Endodermal cell (in vitro differentiated cells): ENCODE data around the gene BMP8A. TPM values are rescaled to one million over a fixed set of nuclear protein-coding genes. Genes with fewer than 3 reads are reported as not detected.

Experiments used
- DNase-seq: peaks from one replicate; pipeline ENCODE4 v3.0.0-alpha.2; 2017
- H3K27ac ChIP-seq: 2 replicates; pipeline ENCODE4 v1.5.1; 2013; ENCODE audit warnings: mild to moderate bottlenecking, low read depth, low read length, moderate library complexity
- H3K27me3 ChIP-seq: 2 replicates; pipeline ENCODE4 v1.6.1; 2013; ENCODE audit warnings: mild to moderate bottlenecking, low read length, moderate library complexity; ENCODE audit not compliant: insufficient read depth, control insufficient read depth, poor library complexity, severe bottlenecking
- H3K36me3 ChIP-seq: 2 replicates; pipeline ENCODE4 v1.7.0; 2013; ENCODE audit warnings: mild to moderate bottlenecking, low read length, moderate library complexity; ENCODE audit not compliant: control insufficient read depth, insufficient read depth
- H3K4me1 ChIP-seq: one replicate; pipeline ENCODE4 v1.7.0; 2013; ENCODE audit warnings: low read length; ENCODE audit not compliant: control insufficient read depth, insufficient read depth
- H3K4me3 ChIP-seq: 2 replicates; pipeline ENCODE4 v1.5.1; 2013; ENCODE audit warnings: mild to moderate bottlenecking, low read length, moderate library complexity
- H3K9ac ChIP-seq: 2 replicates; pipeline ENCODE4 v1.6.1; 2013; ENCODE audit warnings: mild to moderate bottlenecking, low read length, moderate library complexity; ENCODE audit not compliant: poor library complexity, severe bottlenecking; ENCODE audit errors: extremely low read depth
- H3K9me3 ChIP-seq: 2 replicates; pipeline ENCODE4 v1.6.1; 2013; ENCODE audit warnings: mild to moderate bottlenecking, low read length, moderate library complexity; ENCODE audit not compliant: control insufficient read depth
- H3K27ac Mint-ChIP-seq: 2 replicates; pipeline ENCODE4 v1.8.0; 2020; ENCODE audit warnings: mixed read lengths
- H3K27me3 Mint-ChIP-seq: 2 replicates; pipeline ENCODE4 v1.8.0; 2021; ENCODE audit warnings: mild to moderate bottlenecking, mixed read lengths; ENCODE audit not compliant: insufficient read depth
- H3K36me3 Mint-ChIP-seq: 2 replicates; pipeline ENCODE4 v1.8.0; 2020; ENCODE audit warnings: low read depth, mixed read lengths
- H3K4me1 Mint-ChIP-seq: 2 replicates; pipeline ENCODE4 v1.8.0; 2020; ENCODE audit warnings: mixed read lengths
- H3K4me3 Mint-ChIP-seq: 2 replicates; pipeline ENCODE4 v1.8.0; 2020; ENCODE audit warnings: mild to moderate bottlenecking, moderate library complexity, mixed read lengths
- H3K9me3 Mint-ChIP-seq: 2 replicates; pipeline ENCODE4 v1.8.0; 2020; ENCODE audit warnings: mild to moderate bottlenecking, mixed read lengths
- whole genome bisulfite sequencing, 2 experiments: methylation state at CpG; one replicate each; pipeline versions ENCODE4 v1.1.5 to v1.1.7; 2013; ENCODE audit warnings: missing lambda C conversion rate in 2 of 2, mixed read lengths in 1 of 2; ENCODE audit not compliant: insufficient coverage in 1 of 2, insufficient read length in 1 of 2; 5-methylcytosine and 5-hydroxymethylcytosine counted together
- total RNA-seq, 2 donors: library from RNA; stranded (reverse); fragmentation: NEBNext Ultra II Directional in 1 of 2; extraction: Animal tissue kit (Norgen Biotek cat#: 25700) in 1 of 2; gene quantifications; 2 replicates in 1 of 2; 3 replicates in 1 of 2; pipeline ENCODE4 v1.2.1, GENCODE V29; 2021
- TF ChIP-seq, protein P1 (sequence below): fragments of 200-600 bp; sonication (generic); conservative IDR thresholded peaks from 2 replicates; pipeline ENCODE4 v1.5.0; 2021; ENCODE audit warnings: antibody characterized with exemption, mild to moderate bottlenecking

BMP8A gene
- total RNA-seq, 2 donors from 2014 or later: 0.66 to 0.75 TPM

DNA sequence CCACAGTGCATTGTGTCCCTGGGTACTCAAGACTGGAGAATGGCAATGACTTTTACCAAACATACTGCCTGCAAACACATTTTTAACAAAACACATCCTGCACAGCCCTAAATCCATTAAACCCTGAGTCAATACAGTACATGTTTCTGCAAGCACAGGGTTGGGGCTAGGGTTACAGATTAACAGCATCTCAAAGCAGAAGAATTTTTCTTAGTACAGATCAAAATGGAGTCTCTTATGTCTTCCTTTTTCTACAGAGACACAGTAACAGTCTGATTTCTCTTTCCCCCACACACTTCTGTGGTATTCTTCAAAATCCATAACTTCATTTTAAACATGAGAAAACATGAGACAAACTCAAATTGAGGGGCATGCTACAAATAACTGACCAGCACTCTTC, 13.9 kb downstream of the BMP8A start:
- Histone ChIP-seq H3K4me1 (peaks cover 7% of the 10 kb centered on the region), H3K27ac (no peak overlapping the region), H3K4me3 (no peak overlapping the region), H3K36me3 (no peaks in the 10 kb centered on the region), H3K9ac (no peak overlapping the region), H3K9me3 (peaks cover 6% of the 10 kb centered on the region), H3K27me3 (no peaks in the 10 kb centered on the region)
- Mint-ChIP-seq H3K4me1 (peaks cover 19% of the 10 kb centered on the region), H3K36me3 (no peaks in the 10 kb centered on the region), H3K27me3 (peaks cover 17% of the 10 kb centered on the region), H3K4me3 (no peak overlapping the region), H3K9me3 (peaks cover 3% of the 10 kb centered on the region), H3K27ac (no peak overlapping the region)
- no peak for DNase-seq
- TF ChIP-seq, protein P1, sequence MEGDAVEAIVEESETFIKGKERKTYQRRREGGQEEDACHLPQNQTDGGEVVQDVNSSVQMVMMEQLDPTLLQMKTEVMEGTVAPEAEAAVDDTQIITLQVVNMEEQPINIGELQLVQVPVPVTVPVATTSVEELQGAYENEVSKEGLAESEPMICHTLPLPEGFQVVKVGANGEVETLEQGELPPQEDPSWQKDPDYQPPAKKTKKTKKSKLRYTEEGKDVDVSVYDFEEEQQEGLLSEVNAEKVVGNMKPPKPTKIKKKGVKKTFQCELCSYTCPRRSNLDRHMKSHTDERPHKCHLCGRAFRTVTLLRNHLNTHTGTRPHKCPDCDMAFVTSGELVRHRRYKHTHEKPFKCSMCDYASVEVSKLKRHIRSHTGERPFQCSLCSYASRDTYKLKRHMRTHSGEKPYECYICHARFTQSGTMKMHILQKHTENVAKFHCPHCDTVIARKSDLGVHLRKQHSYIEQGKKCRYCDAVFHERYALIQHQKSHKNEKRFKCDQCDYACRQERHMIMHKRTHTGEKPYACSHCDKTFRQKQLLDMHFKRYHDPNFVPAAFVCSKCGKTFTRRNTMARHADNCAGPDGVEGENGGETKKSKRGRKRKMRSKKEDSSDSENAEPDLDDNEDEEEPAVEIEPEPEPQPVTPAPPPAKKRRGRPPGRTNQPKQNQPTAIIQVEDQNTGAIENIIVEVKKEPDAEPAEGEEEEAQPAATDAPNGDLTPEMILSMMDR: no peak

DNA sequence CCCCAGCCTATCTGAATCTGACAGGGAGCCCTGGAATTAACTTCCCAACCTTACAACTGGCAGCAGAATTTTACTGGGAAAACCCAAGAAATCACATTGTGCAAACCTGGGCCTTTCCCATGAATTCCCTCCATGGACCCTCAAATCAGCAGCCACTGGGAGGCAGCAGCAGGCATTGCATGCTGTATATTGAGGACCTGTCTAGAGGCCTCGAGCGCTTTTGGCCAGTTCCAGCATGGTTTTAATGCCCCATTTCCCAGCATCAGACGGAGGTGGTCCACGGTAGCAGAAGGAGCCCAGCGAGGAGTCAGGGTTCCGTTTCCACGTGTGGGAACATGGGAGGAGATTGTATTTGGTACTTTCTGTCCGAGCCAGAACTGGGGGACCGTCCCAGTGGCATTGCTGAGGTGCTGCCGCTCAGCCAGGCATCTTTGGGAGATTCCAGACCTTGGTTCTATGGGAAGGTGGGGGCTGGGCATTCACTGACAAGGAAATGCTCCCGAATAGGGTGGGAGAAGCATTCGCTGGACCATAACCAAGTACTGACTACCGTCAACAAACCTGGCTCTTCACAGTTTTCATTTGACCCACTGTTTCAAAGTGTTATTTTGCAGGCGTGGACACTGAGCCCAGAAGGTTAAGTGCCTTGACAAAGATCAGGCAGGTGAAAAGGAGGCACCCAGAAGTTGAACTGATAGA, 15.9 kb downstream of the BMP8A start:
- Mint-ChIP-seq H3K9me3 (peaks cover 1% of the 10 kb centered on the region), H3K36me3 (no peaks in the 10 kb centered on the region), H3K4me3 (no peak overlapping the region), H3K27me3 (peaks cover 11% of the 10 kb centered on the region), H3K27ac (no peak overlapping the region), H3K4me1 (peaks cover 19% of the 10 kb centered on the region)
- Histone ChIP-seq H3K27me3 (no peaks in the 10 kb centered on the region), H3K9ac (no peak overlapping the region), H3K36me3 (no peaks in the 10 kb centered on the region), H3K4me1 (peaks cover 7% of the 10 kb centered on the region), H3K27ac (no peak overlapping the region), H3K4me3 (no peak overlapping the region), H3K9me3 (peaks cover 6% of the 10 kb centered on the region)
- 75 to 96% methylated on average over 4 to 14 of the region's 14 CpGs for whole genome bisulfite sequencing, 2 experiments
- DNase-seq: peak; percentile 81
- TF ChIP-seq, protein P1: peak; percentile 70

DNA sequence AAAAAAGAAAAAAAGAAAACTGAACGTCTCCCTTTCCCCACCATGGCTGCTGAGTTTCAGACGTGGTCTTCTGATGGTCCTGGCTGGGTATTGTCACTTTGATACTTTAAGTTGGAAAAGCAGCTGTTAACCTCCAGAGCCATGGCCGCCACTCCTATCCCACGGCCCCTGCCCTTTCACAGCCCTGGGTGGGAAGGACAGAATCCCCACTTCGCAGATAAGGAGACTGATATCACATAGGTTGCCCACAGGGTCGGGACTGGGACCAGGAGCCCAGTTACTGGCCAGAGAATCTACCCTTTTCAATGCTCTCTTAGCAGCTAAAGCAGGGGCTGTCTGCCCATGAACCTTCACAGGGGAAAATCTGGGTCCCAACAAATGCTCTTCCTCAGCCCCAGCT, 16.8 kb downstream of the BMP8A start:
- Histone ChIP-seq H3K9ac (no peak overlapping the region), H3K4me1 (peaks cover 7% of the 10 kb centered on the region), H3K36me3 (no peaks in the 10 kb centered on the region), H3K27me3 (no peaks in the 10 kb centered on the region), H3K4me3 (no peak overlapping the region), H3K27ac (no peak overlapping the region), H3K9me3 (peaks cover 6% of the 10 kb centered on the region)
- no peak overlapping the region for H3K4me3 Mint-ChIP-seq
- TF ChIP-seq, protein P1: no peak
- no peaks in the 10 kb centered on the region for H3K9me3 Mint-ChIP-seq
- H3K36me3 Mint-ChIP-seq: no peaks in the 10 kb centered on the region
- WGBS, 2 experiments: 88 to 94% methylated on average over 2 to 6 of the region's 6 CpGs
- H3K27me3 Mint-ChIP-seq: peaks cover 11% of the 10 kb centered on the region
- H3K4me1 Mint-ChIP-seq: peaks cover 19% of the 10 kb centered on the region
- no peak overlapping the region for H3K27ac Mint-ChIP-seq
- DNase-seq: no peak
